Adrenal gland (tissue), 5 donors: ENCODE data around the gene KRCC1.

ENCODE experiments used
- POLR2A ChIP-seq, 2 donors: fragments of 450-650 bp; IDR thresholded peaks; one replicate each; pipeline ENCODE4 v1.6.1; 2017; ENCODE audit warnings: antibody characterized with exemption in 2 of 2, mild to moderate bottlenecking in 2 of 2, moderate library complexity in 1 of 2
- TF ChIP-seq, protein P1 (sequence below), 6 experiments: fragments of 450-650 bp in 4 of 6; fragments of 200-600 bp in 2 of 6; sonication (generic) in 1 of 6; IDR thresholded peaks; 1 replicate in 5 of 6; 2 replicates in 1 of 6; pipeline versions ENCODE4 v1.5.1 to v1.8.0; 2016 to 2021; ENCODE audit warnings: antibody characterized with exemption in 6 of 6, mild to moderate bottlenecking in 2 of 6, moderate library complexity in 1 of 6
- donor health status: DM: no; HTN: no; CAD: no.

DNA sequence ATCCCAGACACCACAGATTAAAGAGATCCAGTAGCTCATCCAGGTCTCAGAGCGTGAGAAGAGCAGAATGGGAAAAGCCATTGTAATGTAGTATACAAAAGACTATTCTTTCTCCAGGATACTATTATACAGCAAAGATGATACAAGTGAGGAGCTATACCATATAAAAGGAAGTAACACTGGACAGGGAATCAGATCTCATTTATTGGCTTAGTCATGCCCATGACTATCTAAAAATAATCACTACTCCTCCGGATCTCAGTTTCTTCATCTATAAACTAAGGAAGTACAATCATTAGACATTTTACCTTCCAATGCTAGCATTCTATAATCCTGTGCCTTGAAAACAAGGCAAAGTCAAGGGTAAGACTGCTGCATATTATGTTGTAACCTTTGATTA is 19.4 kb downstream of the KRCC1 start:
- TF ChIP-seq, protein P1, sequence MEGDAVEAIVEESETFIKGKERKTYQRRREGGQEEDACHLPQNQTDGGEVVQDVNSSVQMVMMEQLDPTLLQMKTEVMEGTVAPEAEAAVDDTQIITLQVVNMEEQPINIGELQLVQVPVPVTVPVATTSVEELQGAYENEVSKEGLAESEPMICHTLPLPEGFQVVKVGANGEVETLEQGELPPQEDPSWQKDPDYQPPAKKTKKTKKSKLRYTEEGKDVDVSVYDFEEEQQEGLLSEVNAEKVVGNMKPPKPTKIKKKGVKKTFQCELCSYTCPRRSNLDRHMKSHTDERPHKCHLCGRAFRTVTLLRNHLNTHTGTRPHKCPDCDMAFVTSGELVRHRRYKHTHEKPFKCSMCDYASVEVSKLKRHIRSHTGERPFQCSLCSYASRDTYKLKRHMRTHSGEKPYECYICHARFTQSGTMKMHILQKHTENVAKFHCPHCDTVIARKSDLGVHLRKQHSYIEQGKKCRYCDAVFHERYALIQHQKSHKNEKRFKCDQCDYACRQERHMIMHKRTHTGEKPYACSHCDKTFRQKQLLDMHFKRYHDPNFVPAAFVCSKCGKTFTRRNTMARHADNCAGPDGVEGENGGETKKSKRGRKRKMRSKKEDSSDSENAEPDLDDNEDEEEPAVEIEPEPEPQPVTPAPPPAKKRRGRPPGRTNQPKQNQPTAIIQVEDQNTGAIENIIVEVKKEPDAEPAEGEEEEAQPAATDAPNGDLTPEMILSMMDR (IDR thresholded peaks at IDR 0.05) = no peak
- TF ChIP-seq POLR2A (IDR thresholded peaks at IDR 0.05) = no peak
